Heart left ventricle (tissue), 16 donors: ENCODE measurements around the gene DIP2C. TPM values are rescaled to one million over a fixed set of nuclear protein-coding genes. Genes with fewer than 3 reads are reported as not detected.

Source experiments
- ATAC-seq, 4 donors: fragments of 200-7000 bp; cut with Tn5 transposase; one replicate each; pipeline ENCODE4 v1.9.1; 2020 to 2022; ENCODE audit warnings: moderate library complexity in 4 of 4, mild to moderate bottlenecking in 3 of 4, moderate number of reproducible peaks in 1 of 4
- DNase-seq, 5 donors: peaks; one replicate each; pipeline ENCODE4 v3.0.0-alpha.2; 2020
- H3K27ac ChIP-seq, 12 donors: fragments of 200-600 bp; sonication (generic) in 4 of 12; one replicate each; pipeline versions ENCODE4 v1.5.0 to v1.8.0; 2016 to 2022; ENCODE audit warnings: mild to moderate bottlenecking in 2 of 12
- H3K27me3 ChIP-seq, 9 donors: fragments of 200-600 bp; sonication (generic) in 2 of 9; one replicate each; pipeline versions ENCODE4 v1.5.1 to v1.8.0; 2016 to 2022; ENCODE audit warnings: mild to moderate bottlenecking in 3 of 9
- H3K36me3 ChIP-seq, 9 donors: fragments of 200-600 bp; sonication (generic) in 2 of 9; one replicate each; pipeline versions ENCODE4 v1.5.0 to v1.8.0; 2018 to 2022; ENCODE audit warnings: mild to moderate bottlenecking in 2 of 9
- H3K4me1 ChIP-seq, 12 donors: fragments of 200-600 bp; sonication (generic) in 4 of 12; one replicate each; pipeline versions ENCODE4 v1.5.0 to v1.8.0; 2016 to 2022; ENCODE audit warnings: mild to moderate bottlenecking in 3 of 12
- H3K4me3 ChIP-seq, 12 donors: fragments of 200-600 bp; sonication (generic) in 4 of 12; one replicate each; pipeline versions ENCODE4 v1.5.0 to v1.8.0; 2017 to 2022; ENCODE audit warnings: mild to moderate bottlenecking in 9 of 12, moderate library complexity in 4 of 12
- H3K9me3 ChIP-seq, 12 donors: fragments of 200-600 bp; sonication (generic) in 4 of 12; one replicate each; pipeline versions ENCODE4 v1.5.0 to v1.8.0; 2016 to 2022; ENCODE audit warnings: mild to moderate bottlenecking in 1 of 12
- POLR2A ChIP-seq, 2 donors: fragments of 450-650 bp; IDR thresholded peaks; one replicate each; pipeline ENCODE4 v1.6.1; 2017; ENCODE audit warnings: antibody characterized with exemption in 2 of 2, mild to moderate bottlenecking in 2 of 2, moderate library complexity in 2 of 2
- WGBS, 4 donors: extraction: QIAGEN DNeasy Blood & Tissue Kit in 2 of 4; methylation state at CpG; one replicate each; pipeline versions ENCODE4 v1.1.5 to v1.1.7; 2013 to 2018; 5-methylcytosine and 5-hydroxymethylcytosine counted together
- intact Hi-C, 10 donors: fragments of 100-400 bp; cut with DNase I; formaldehyde crosslinking; loops; one replicate each; pipeline versions ENCODE4 v1.11.1 to v1.14.2; 2022
- polyA plus RNA-seq, 2 donors: library from polyadenylated mRNA; stranded (reverse); fragments of 200-250 nt; gene quantifications; one replicate each; pipeline ENCODE4 v1.2.3, GENCODE V29; 2013
- total RNA-seq, 9 donors: library from RNA; depleted of rRNA in 2 of 9; stranded (reverse); fragments of >200 nt in 2 of 9; fragmentation: NEBNext Ultra II Directional in 3 of 9; extraction: Animal tissue kit (Norgen Biotek cat#: 25700) in 3 of 9; gene quantifications; one replicate each; pipeline versions ENCODE4 v1.1.0 to v1.2.4, GENCODE V29; 2016 to 2023
- TF ChIP-seq, protein P1 (sequence below), 12 donors: fragments of 200-600 bp; sonication (generic) in 4 of 12; IDR thresholded peaks; one replicate each; pipeline versions ENCODE4 v1.5.0 to v1.8.0; 2018 to 2022; ENCODE audit warnings: antibody characterized with exemption in 12 of 12, mild to moderate bottlenecking in 5 of 12
- donor health status: ischemic (EF 13 %, LVEDD 7.1; RV severe dilation, severe dysfunction).
- donor health status: healthy with polysubstance abuse.
- donor health status: DM: no; HTN: yes; CAD: no.
- donor health status: DM: no; HTN: no; CAD: no.
- donor health status: ischemic (EF 25% LVEDD 6.9; RV normal size, moderate dysfunction).
- donor health status: ischemic (EF 25% LVEDD 5.7; RV mildly dilated, moderate dysfunction).
- donor health status: healthy.
- donor health status: DM: yes; HTN: yes; CAD: no.
- donor health status: ischemic (EF 35%, LVEDD 5.7; RV mildly dilated, moderate dysfunction).
- donor health status: nonischemic (EF 11% LVEDD 7.7; RV severe dilation, severe dysfunction).
- donor health status: DM: yes; HTN: yes; CAD: no.
- donor health status: PGD.
- donor health status: ischemic (EF 29% LVEDD 5.4; RV normal size, mild dysfunction).
- donor health status: nonischemic (EF 23%, LVEDD 6.1; RV moderate dilation, normal function).

DIP2C gene
- total and polyA plus RNA-seq, 11 donors: 7.4 to 43.1 (median 28.5) TPM

GRCh38 chr10:683448-684071, 5.9 kb downstream of the DIP2C start:
- Histone ChIP-seq H3K9me3 (peaks cover 0 to 7% (median 0%) of the 10 kb centered on the region in 12 donors), H3K4me3 (peak overlapping the region in 1 of 12 donors; percentile 7), H3K27ac (peak overlapping the region in 2 of 12 donors; percentile 4 to 85), H3K4me1 (peaks cover 0 to 52% (median 30%) of the 10 kb centered on the region in 12 donors), H3K27me3 (peaks cover 0 to 3% (median 0%) of the 10 kb centered on the region in 9 donors), H3K36me3 (no peaks in the 10 kb centered on the region)
- TF ChIP-seq, protein P1, sequence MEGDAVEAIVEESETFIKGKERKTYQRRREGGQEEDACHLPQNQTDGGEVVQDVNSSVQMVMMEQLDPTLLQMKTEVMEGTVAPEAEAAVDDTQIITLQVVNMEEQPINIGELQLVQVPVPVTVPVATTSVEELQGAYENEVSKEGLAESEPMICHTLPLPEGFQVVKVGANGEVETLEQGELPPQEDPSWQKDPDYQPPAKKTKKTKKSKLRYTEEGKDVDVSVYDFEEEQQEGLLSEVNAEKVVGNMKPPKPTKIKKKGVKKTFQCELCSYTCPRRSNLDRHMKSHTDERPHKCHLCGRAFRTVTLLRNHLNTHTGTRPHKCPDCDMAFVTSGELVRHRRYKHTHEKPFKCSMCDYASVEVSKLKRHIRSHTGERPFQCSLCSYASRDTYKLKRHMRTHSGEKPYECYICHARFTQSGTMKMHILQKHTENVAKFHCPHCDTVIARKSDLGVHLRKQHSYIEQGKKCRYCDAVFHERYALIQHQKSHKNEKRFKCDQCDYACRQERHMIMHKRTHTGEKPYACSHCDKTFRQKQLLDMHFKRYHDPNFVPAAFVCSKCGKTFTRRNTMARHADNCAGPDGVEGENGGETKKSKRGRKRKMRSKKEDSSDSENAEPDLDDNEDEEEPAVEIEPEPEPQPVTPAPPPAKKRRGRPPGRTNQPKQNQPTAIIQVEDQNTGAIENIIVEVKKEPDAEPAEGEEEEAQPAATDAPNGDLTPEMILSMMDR (IDR thresholded peaks at IDR 0.05): no peak
- no peak for TF ChIP-seq POLR2A (IDR thresholded peaks at IDR 0.05)
- WGBS, 4 donors: 72 to 84% (median 83%) methylated on average over 23 of the region's 23 CpGs
- DNase-seq: no peak
- intact Hi-C loops: loop anchor here in 6 of 10 donors (10.0 kb wide), 4 partner anchors 59 to 251 kb away; partner anchors contain the start of gene LARP4B (in 2 of the 6)
- peak in 1 of 4 donors; percentile 17 for ATAC-seq

DNA sequence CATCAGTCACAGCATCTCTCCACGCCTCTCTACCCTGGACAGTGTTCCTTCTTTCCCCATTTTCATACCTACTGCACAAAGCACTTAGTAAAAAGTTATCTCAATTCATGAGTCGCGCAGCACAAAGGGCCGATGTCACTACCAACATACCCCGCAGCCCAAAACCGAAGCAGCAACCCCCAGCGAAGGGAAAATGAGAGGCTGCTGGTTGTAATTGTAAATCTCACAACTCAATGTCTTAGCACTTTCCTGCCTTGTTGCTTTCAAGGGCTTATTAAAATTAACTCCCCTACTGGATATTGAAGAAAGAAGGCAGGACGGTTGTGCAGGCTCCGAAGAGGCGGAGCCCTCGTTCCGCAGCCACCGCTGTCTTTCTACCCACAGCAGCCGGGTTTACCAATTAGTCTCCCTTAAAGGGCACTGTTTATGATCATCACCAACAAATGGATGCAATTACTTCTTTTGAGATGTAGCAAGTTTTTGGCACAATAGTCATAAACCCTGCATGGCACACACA, 6.5 kb downstream of the DIP2C start:
- 85 to 93% (median 89%) methylated on average over 14 of the region's 14 CpGs for WGBS, 4 donors
- H3K27me3 ChIP-seq: peaks cover 0 to under 1% (median 0%) of the 10 kb centered on the region in 9 donors
- no peak overlapping the region for H3K4me3 ChIP-seq
- ATAC-seq: no peak
- peaks cover 0 to 49% (median 29%) of the 10 kb centered on the region in 12 donors for H3K4me1 ChIP-seq
- peaks cover 0 to 7% (median 0%) of the 10 kb centered on the region in 12 donors for H3K9me3 ChIP-seq
- DNase-seq: no peak
- H3K36me3 ChIP-seq: no peaks in the 10 kb centered on the region
- intact Hi-C loops: loop anchor here in 6 of 10 donors (10.0 kb wide), 4 partner anchors 58 to 252 kb away; partner anchors contain the start of gene LARP4B (in 2 of the 6)
- H3K27ac ChIP-seq: peak overlapping the region in 1 of 12 donors; percentile 85
- TF ChIP-seq, protein P1 (IDR thresholded peaks at IDR 0.05): no peak
- TF ChIP-seq POLR2A (IDR thresholded peaks at IDR 0.05): no peak

DNA sequence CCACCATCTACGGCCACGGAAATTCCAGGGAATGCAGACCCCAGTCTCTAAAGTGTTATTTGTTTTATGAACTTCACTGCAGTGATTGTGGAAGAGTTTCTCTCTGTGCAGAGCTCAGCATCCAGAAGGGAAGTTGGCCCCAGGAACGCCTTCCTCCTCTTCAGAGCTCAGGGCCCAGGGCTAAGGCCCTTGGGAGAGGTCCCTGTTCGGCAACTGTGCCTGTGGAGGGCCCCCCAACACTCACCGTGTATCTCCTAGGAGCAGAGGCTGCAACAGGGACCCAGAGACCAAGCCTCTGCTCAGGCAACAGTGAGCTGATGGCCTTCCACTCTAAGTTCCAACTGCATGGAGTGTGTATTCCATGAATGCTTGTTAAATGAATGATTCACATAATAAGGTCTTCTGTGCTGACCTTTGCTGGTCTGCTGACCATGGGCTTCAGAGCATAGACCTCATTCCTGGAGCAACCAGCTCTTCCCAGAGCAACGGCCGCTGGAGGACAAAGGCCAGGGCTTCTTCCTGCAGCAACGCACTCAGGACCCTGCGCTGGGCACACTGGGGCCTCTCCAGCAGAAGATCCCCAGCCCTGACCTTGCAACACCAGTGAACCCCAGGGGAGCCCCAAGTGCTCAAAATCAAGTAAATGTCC, 7.7 kb downstream of the DIP2C start:
- DNase-seq: no peak
- TF ChIP-seq POLR2A (IDR thresholded peaks at IDR 0.05): no peak
- TF ChIP-seq, protein P1 (IDR thresholded peaks at IDR 0.05): no peak
- H3K27me3 ChIP-seq: no peaks in the 10 kb centered on the region
- WGBS, 4 donors: 91 to 97% (median 95%) methylated on average over 9 of the region's 9 CpGs
- peaks cover 0 to 51% (median 30%) of the 10 kb centered on the region in 12 donors for H3K4me1 ChIP-seq
- H3K27ac ChIP-seq: peak overlapping the region in 3 of 12 donors; percentile 13 to 85 (median 20)
- no peak for ATAC-seq
- peaks cover 0 to 7% (median 0%) of the 10 kb centered on the region in 12 donors for H3K9me3 ChIP-seq
- intact Hi-C loops: loop anchor here in 6 of 10 donors (10.0 kb wide), 4 partner anchors 57 to 253 kb away; partner anchors contain the start of gene LARP4B (in 2 of the 6)
- no peak overlapping the region for H3K4me3 ChIP-seq
- H3K36me3 ChIP-seq: no peaks in the 10 kb centered on the region

DNA sequence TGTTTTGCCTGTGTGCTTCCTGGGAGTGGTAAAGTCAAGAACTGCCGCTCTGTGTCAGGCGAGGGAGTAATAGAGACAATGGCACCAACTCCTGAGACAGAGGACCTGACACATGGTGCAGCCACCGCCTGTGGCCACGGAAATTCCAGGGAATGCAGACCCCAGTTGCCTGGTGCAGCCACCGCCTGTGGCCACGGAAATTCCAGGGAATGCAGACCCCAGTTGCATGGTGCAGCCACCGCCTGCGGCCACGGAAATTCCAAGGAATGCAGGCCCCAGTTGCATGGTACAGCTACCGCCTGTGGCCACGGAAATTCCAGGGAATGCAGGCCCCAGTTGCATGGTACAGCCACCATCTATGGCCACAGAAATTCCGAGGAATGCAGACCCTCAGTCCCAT, 8.7 kb downstream of the DIP2C start:
- H3K36me3 ChIP-seq: no peaks in the 10 kb centered on the region
- no peak for ATAC-seq
- TF ChIP-seq, protein P1 (IDR thresholded peaks at IDR 0.05): no peak
- TF ChIP-seq POLR2A (IDR thresholded peaks at IDR 0.05): no peak
- intact Hi-C loops: loop anchor here in 6 of 10 donors (10.0 kb wide), 4 partner anchors 56 to 254 kb away; partner anchors contain the start of gene LARP4B (in 2 of the 6)
- H3K27me3 ChIP-seq: no peaks in the 10 kb centered on the region
- H3K4me3 ChIP-seq: no peak overlapping the region
- DNase-seq: no peak
- peaks cover 0 to 61% (median 30%) of the 10 kb centered on the region in 12 donors for H3K4me1 ChIP-seq
- peaks cover 0 to 13% (median 0%) of the 10 kb centered on the region in 12 donors for H3K9me3 ChIP-seq
- 89 to 95% (median 91%) methylated on average over 12 of the region's 12 CpGs for WGBS, 4 donors
- peak overlapping the region in 9 of 12 donors; percentile 5 to 85 (median 68) for H3K27ac ChIP-seq
